Body of pancreas (tissue), 4 donors: Measurements from ENCODE around the gene CEACAM3. TPM values are rescaled to one million over a fixed set of nuclear protein-coding genes. Genes with fewer than 3 reads are reported as not detected.
"Not testable (repeated sequence)": the region's sequence is repeated elsewhere in the genome, so short reads cannot be mapped to it uniquely, and the experiment has no call there.

Experiments used
- ATAC-seq: fragments of 150-250 bp; one replicate; pipeline ENCODE4 v1.9.1; 2016
- DNase-seq, 4 donors: peaks; one replicate each; pipeline ENCODE4 v3.0.0-alpha.2; 2019
- H3K27ac ChIP-seq, 4 donors: fragments of 200-600 bp; sonication (generic); 1 replicate in 3 of 4; 2 replicates in 1 of 4; pipeline versions ENCODE4 v1.5.1 to v1.6.1; 2016 to 2019; ENCODE audit warnings: mild to moderate bottlenecking in 1 of 4, mixed read lengths in 1 of 4, moderate library complexity in 1 of 4
- H3K27me3 ChIP-seq, 2 donors: fragments of 200-600 bp; sonication (generic); one replicate each; pipeline ENCODE4 v1.6.0; 2016; ENCODE audit warnings: mild to moderate bottlenecking in 1 of 2
- H3K36me3 ChIP-seq, 2 donors: fragments of 200-600 bp; sonication (generic); replicated peaks in 1 of 2; 2 replicates each; pipeline ENCODE4 v1.5.1; 2016; ENCODE audit warnings: low read depth in 2 of 2; ENCODE audit not compliant: insufficient read depth in 1 of 2
- H3K4me1 ChIP-seq: fragments of 200-600 bp; sonication (generic); one replicate; pipeline ENCODE4 v1.6.0; 2016
- H3K4me3 ChIP-seq, 2 donors: fragments of 200-600 bp; sonication (generic); 1 replicate in 1 of 2; 2 replicates in 1 of 2; pipeline ENCODE4 v1.5.1; 2016 to 2019
- H3K9me3 ChIP-seq, 3 donors: fragments of 200-600 bp; sonication (generic); 1 replicate in 2 of 3; 2 replicates in 1 of 3; pipeline ENCODE4 v1.5.1; 2016
- CTCF ChIP-seq, 7 experiments: fragments of 450-650 bp in 4 of 7; fragments of 200-600 bp in 3 of 7; sonication (generic) in 3 of 7; IDR thresholded peaks; one replicate each; pipeline ENCODE4 v1.5.1; 2016 to 2019; ENCODE audit warnings: antibody characterized with exemption in 7 of 7
- POLR2A ChIP-seq, 3 donors: fragments of 450-650 bp; IDR thresholded peaks; one replicate each; pipeline ENCODE4 v1.6.1; 2016; ENCODE audit warnings: antibody characterized with exemption in 3 of 3, mild to moderate bottlenecking in 2 of 3
- WGBS, 2 donors: methylation state at CpG; one replicate each; pipeline ENCODE4 v1.1.5; 2017; 5-methylcytosine and 5-hydroxymethylcytosine counted together
- intact Hi-C: fragments of 100-400 bp; cut with DNase I; formaldehyde crosslinking; loops from one replicate; pipeline ENCODE4 v1.15.1; 2023
- total RNA-seq, 2 donors: library from RNA; depleted of rRNA; stranded (reverse); fragments of >200 nt; gene quantifications; one replicate each; pipeline ENCODE4 v1.1.0, GENCODE V29; 2016

CEACAM3 gene
- total RNA-seq, 2 donors from 2014 or later: not detected

GRCh38 chr19:41753159-41753558, 43.2 kb upstream of the CEACAM3 start:
- intact Hi-C loops: no loop called here
- no peak for TF ChIP-seq POLR2A (IDR thresholded peaks at IDR 0.05)
- TF ChIP-seq CTCF (IDR thresholded peaks at IDR 0.05): peak; percentile 54 to 78 (median 61)
- Histone ChIP-seq H3K4me1 (peaks cover 39% of the 10 kb centered on the region), H3K36me3 (no peaks in the 10 kb centered on the region), H3K27me3 (no peaks in the 10 kb centered on the region), H3K4me3 (no peak overlapping the region), H3K9me3 (no peaks in the 10 kb centered on the region), H3K27ac (no peak overlapping the region)
- DNase-seq (peak; percentile 64 to 75 (median 72)), ATAC-seq (peak; percentile 31)
- WGBS, 2 donors: 5 to 6% methylated on average over 12 of the region's 12 CpGs

- 6 to 8% methylated on average over 4 of the region's 4 CpGs for WGBS, 2 donors
- DNase-seq (peak; percentile 70 to 80 (median 70)), ATAC-seq (peak; percentile 39)
- Histone ChIP-seq H3K4me1 (peaks cover 31% of the 10 kb centered on the region), H3K36me3 (no peaks in the 10 kb centered on the region), H3K9me3 (no peaks in the 10 kb centered on the region), H3K27me3 (no peaks in the 10 kb centered on the region), H3K27ac (no peak overlapping the region), H3K4me3 (no peak overlapping the region)
- intact Hi-C loops: no loop called here
- peak; percentile 56 to 73 (median 61) for TF ChIP-seq CTCF (IDR thresholded peaks at IDR 0.05)
- no peak for TF ChIP-seq POLR2A (IDR thresholded peaks at IDR 0.05)
These were observed 42.4 kb upstream of the CEACAM3 start for GRCh38 chr19:41753936-41754529.

- no peaks in the 10 kb centered on the region for H3K9me3 ChIP-seq
- intact Hi-C loops: no loop called here
- no peaks in the 10 kb centered on the region for H3K36me3 ChIP-seq
- DNase-seq (no peak), ATAC-seq (no peak)
- TF ChIP-seq CTCF (IDR thresholded peaks at IDR 0.05): no peak
- TF ChIP-seq POLR2A (IDR thresholded peaks at IDR 0.05): no peak
- no peaks in the 10 kb centered on the region for H3K27me3 ChIP-seq
- WGBS, 2 donors: 22 to 40% methylated on average over 3 of the region's 3 CpGs
- no peak within 1 kb of the TSS for H3K4me3 ChIP-seq
- no peak within 1 kb of the TSS for H3K27ac ChIP-seq
- H3K4me1 ChIP-seq: peaks cover 27% of the 10 kb centered on the region
These were observed 41.0 kb upstream of the CEACAM3 start, which contains the start of gene CEACAM6 for GRCh38 chr19:41755328-41755913. TSS of gene CEACAM6 (plus strand) at chr19:41755530. CDS start at chr19:41755639, 109 bp downstream.

- no peak for TF ChIP-seq CTCF (IDR thresholded peaks at IDR 0.05)
- TF ChIP-seq POLR2A (IDR thresholded peaks at IDR 0.05): no peak
- H3K27me3 ChIP-seq: no peaks in the 10 kb centered on the region
- H3K4me3 ChIP-seq: no peak overlapping the region
- ATAC-seq (no peak), DNase-seq (no peak)
- H3K27ac ChIP-seq: no peak overlapping the region
- WGBS, 2 donors: 69 to 84% methylated on average over 5 to 9 of the region's 9 CpGs
- intact Hi-C loops: no loop called here
- H3K9me3 ChIP-seq: no peaks in the 10 kb centered on the region
- no peaks in the 10 kb centered on the region for H3K36me3 ChIP-seq
- no peaks in the 10 kb centered on the region for H3K4me1 ChIP-seq
These were observed 37.5 kb upstream of the CEACAM3 start for GRCh38 chr19:41758846-41759245.

- ATAC-seq (no peak), DNase-seq (no peak)
- WGBS, 2 donors: 64 to 79% methylated on average over 2 of the region's 2 CpGs
- Histone ChIP-seq H3K9me3 (no peaks in the 10 kb centered on the region), H3K27ac (no peak overlapping the region), H3K27me3 (no peaks in the 10 kb centered on the region), H3K4me3 (no peak overlapping the region), H3K4me1 (no peaks in the 10 kb centered on the region), H3K36me3 (no peaks in the 10 kb centered on the region)
- intact Hi-C loops: no loop called here
- TF ChIP-seq CTCF (IDR thresholded peaks at IDR 0.05): no peak
- TF ChIP-seq POLR2A (IDR thresholded peaks at IDR 0.05): no peak
These were observed 29.3 kb upstream of the CEACAM3 start for GRCh38 chr19:41767115-41767514.

- H3K36me3 ChIP-seq, H3K4me1 ChIP-seq, H3K4me3 ChIP-seq, DNase-seq, H3K27ac ChIP-seq, intact Hi-C loops, ATAC-seq, H3K27me3 ChIP-seq, H3K9me3 ChIP-seq: not testable (repeated sequence)
- WGBS, 2 donors: 62 to 66% methylated on average over 5 of the region's 5 CpGs
These were observed 28.3 kb upstream of the CEACAM3 start for GRCh38 chr19:41768105-41768504.
